CD4-positive, alpha-beta T cell treated with Interleukin-4 for 4 hours (primary cell): ENCODE data around the gene UBA3.

ENCODE experiments used
- DNase-seq: peaks from one replicate; pipeline ENCODE4 v3.0.0-alpha.2; 2020

UBA3 gene

GRCh38 chr3:69065318-69065964 lies 14.7 kb downstream of the UBA3 start:
- no peak for DNase-seq

GRCh38 chr3:69063636-69064035 lies 16.5 kb downstream of the UBA3 start:
- DNase-seq: no peak

GRCh38 chr3:69059688-69060087 lies 20.5 kb downstream of the UBA3 start:
- no peak for DNase-seq

- DNase-seq: no peak
These were observed 21.3 kb downstream of the UBA3 start for GRCh38 chr3:69058947-69059224.

GRCh38 chr3:69058180-69058946 lies 21.8 kb downstream of the UBA3 start:
- DNase-seq: peak; percentile 53

GRCh38 chr3:69052472-69052898 lies 27.7 kb downstream of the UBA3 start:
- DNase-seq: no peak

GRCh38 chr3:69051756-69052471 lies 28.3 kb downstream of the UBA3 start, which contains the start of gene TMF1:
Gene TMF1 (minus strand): TSS chr3:69052333. CDS start chr3:69052086, 247 bp downstream.
- DNase-seq: peak; percentile 98

GRCh38 chr3:69048990-69049389 lies 31.2 kb downstream of the UBA3 start:
- DNase-seq: no peak

GRCh38 chr3:69044608-69045007 lies 35.6 kb downstream of the UBA3 start:
- no peak for DNase-seq

- no peak for DNase-seq
These were observed 46.7 kb downstream of the UBA3 start for GRCh38 chr3:69033470-69033869.

GRCh38 chr3:69032737-69033136 lies 47.4 kb downstream of the UBA3 start:
- DNase-seq: no peak

GRCh38 chr3:69032142-69032541 lies 48.0 kb downstream of the UBA3 start:
- DNase-seq: no peak

- DNase-seq: no peak
These were observed 48.5 kb downstream of the UBA3 start for GRCh38 chr3:69031635-69032034.

GRCh38 chr3:69020857-69021256 lies 59.3 kb downstream of the UBA3 start:
- DNase-seq: no peak

- DNase-seq: peak; percentile 18
These were observed 59.7 kb downstream of the UBA3 start for GRCh38 chr3:69020424-69020823.

GRCh38 chr3:69016901-69017300 lies 63.3 kb downstream of the UBA3 start:
- no peak for DNase-seq

GRCh38 chr3:69016102-69016501 lies 64.1 kb downstream of the UBA3 start:
- no peak for DNase-seq

- no peak for DNase-seq
These were observed 66.1 kb downstream of the UBA3 start for GRCh38 chr3:69014022-69014580.

GRCh38 chr3:69013253-69014021 lies 66.7 kb downstream of the UBA3 start, which contains the start of gene EOGT:
Gene EOGT (minus strand): TSS chr3:69013684. CDS start chr3:69009846, 3,838 bp downstream.
- peak; percentile 76 for DNase-seq

GRCh38 chr3:69012800-69013252 lies 67.3 kb downstream of the UBA3 start:
- no peak for DNase-seq

- DNase-seq: no peak
These were observed 67.9 kb downstream of the UBA3 start for GRCh38 chr3:69012100-69012799.
